HG02970 (cell line): Measurements from ENCODE around the gene AQP1.

Source experiments
- ATAC-seq: cut with Tn5 transposase; IDR thresholded peaks from one replicate; pipeline ENCODE4 v1.9.1; 2021; ENCODE audit warnings: mild to moderate bottlenecking, moderate library complexity, moderate number of reproducible peaks; ENCODE audit not compliant: unreplicated experiment, low FRiP score

Gene AQP1

GRCh38 chr7:30881448-30881847 lies 30.2 kb upstream of the AQP1 start:
- ATAC-seq, result no peak

GRCh38 chr7:30884881-30885280 lies 26.8 kb upstream of the AQP1 start:
- ATAC-seq, result no peak

DNA sequence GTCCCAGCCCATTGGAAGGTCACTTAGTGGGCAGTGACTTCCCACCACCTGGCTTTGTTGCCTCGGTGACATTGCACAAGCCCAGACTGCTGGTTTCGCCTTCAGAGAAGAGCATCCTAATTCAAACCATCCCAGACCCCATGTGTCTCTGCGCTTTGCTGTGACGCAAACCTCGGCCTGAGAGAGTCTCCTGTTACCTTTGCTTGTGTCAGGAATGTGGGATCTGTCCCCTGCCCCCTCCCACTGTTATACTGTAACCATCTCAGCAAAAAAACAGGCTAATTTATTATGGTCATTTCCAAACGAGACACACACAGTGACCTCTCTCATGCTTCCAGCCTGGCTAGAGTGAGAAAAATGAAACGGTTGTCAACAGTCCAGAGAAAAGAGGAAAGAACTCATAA lies 25.0 kb upstream of the AQP1 start:
- ATAC-seq, result no peak

DNA sequence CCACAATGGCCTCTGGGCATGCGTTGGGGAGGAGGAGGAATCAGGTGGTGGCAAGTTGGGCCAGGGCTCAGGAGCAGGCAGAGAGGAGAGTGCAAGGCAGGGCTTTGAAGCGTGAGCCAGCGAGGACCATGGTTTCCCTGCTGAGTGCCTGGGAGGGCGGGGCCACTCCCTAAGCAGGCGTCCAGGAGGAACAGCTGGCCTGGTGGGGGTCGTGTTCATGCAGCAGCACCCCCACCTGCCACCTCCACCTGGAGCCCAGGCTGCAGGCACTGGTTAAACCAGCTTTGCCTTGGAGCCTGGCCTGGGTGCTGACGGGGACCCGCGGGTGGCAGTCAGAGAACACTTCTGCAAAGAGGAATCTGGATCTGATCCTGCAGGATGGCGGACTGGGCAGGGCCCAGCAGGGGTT lies 24.2 kb upstream of the AQP1 start:
- ATAC-seq, result no peak

DNA sequence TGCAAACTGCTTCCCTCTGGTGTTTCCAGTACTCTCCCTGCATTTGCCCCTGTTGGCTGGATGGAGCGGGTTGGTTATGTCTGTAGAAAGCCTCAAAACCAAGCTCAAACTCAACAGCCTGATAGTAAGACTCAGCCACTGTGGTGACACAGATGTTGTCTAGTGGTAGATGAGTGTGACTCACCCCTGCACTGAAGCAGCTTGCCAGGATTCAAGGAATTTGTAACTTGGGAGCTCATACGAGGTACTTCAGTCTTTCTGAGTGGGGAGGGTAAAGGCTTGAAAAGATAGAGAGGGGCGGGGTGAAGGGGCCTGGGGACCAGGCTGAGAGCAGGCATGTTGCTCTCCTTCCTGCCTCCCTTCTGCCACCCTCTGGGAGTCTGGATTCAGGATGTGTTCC lies 22.9 kb upstream of the AQP1 start:
- no peak for ATAC-seq

DNA sequence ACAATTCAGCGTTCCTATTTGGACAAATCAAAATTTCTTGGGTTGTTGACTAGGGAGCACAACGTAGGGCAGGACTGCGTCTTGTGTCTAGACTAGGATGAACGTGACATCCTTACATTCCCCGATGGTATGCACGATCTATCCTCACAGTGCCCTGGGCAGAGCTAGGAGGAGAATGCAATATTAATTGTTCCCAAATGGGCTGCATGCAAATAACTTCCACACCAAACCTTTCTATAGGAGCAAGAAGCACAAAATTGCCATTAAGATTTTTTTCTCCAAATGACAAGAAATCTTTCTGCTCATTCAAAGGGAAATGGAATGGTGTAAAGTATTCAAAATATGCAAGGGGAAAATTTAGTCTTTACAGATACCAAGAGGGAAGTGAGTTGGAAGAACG lies 21.4 kb upstream of the AQP1 start:
- no peak for ATAC-seq

DNA sequence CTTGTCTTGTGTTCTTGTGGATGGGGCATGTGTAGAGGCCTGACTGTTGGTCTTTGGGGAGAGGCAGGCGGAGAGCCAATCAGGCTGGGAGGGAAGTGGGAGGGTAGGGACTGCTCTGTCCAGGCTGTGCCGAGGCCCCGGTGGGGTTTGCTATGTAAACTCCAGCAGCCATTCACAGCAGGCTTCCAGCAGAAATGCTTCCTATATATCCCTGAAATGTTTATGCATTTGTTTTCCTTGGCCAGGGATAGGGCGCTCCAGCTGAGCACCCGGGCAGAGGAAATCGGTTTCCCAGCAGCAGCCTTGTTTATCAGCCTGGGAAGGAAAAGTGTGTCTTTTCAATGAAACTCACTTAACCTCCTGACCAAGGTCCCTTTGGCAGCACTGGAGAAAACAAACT lies 18.3 kb upstream of the AQP1 start:
- no peak for ATAC-seq

- ATAC-seq, result no peak
Observed at GRCh38 chr7:30894009-30894408, 17.6 kb upstream of the AQP1 start.

- no peak for ATAC-seq
Observed at GRCh38 chr7:30894866-30895605, 16.6 kb upstream of the AQP1 start.

DNA sequence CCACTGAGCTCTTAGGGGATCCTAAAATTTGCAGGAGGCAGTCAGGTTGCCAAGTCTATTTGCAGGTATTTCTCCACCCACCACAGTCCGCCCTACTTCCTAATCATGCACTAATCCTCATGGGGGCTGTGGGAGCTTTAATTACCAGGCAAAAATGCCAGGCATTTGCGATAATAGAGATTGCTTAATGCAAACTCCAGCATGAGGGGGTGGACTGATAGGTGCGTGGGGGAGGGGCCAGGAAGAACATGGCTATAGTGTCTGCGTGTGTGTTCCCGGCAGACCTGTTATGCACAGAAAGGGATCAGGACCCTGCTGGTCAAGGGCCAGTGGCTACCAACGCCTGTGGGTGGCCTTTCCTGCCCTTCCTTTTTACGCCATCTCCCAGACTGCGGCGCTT lies 15.6 kb upstream of the AQP1 start:
- ATAC-seq, result no peak

- no peak for ATAC-seq
Observed at GRCh38 chr7:30896783-30897637, 14.6 kb upstream of the AQP1 start.

DNA sequence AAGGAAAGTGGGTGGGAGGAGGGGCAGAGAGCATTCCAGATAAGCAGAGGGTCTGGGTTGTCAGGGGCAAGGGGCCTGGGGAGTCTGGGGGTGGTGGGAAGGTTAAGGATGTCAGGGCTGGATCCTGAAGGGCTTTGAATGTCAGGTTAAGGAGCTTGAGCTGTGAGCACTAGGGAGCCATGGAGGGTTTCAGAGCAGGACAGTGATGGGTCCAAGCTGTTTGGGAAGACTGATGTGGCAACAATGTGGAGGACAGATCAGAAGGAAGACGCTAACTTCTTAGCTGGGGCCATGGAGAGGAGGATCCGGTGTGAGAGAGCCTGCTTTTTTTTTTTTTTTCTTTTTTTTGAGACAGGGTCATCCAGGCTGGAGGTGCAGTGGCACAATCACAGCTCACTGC lies 13.9 kb upstream of the AQP1 start:
- ATAC-seq, result no peak

GRCh38 chr7:30898411-30898810 lies 13.2 kb upstream of the AQP1 start:
- no peak for ATAC-seq

DNA sequence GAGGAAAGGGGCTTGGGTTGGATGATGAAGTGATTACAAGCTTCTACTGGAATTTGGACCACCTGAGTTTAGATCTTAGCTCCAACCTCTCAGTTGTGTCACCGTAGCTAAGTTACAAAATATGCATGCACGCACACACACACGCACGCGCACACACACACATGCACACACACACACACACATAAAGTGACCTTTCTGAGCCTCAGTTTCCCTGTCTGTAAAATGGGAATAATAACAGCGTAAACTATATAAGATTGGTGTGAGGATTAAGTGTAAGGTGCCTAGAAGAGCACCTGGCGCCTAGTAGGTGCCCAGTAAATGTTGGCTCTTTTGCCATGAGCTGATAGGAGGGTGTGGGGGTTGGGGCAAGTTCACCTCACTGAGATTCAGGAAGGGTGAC lies 12.6 kb upstream of the AQP1 start:
- no peak for ATAC-seq

GRCh38 chr7:30899630-30900029 lies 12.0 kb upstream of the AQP1 start:
- no peak for ATAC-seq

- ATAC-seq, result no peak
Observed at GRCh38 chr7:30900053-30900452, 11.6 kb upstream of the AQP1 start.

GRCh38 chr7:30900803-30901362 lies 10.8 kb upstream of the AQP1 start:
- ATAC-seq, result no peak

DNA sequence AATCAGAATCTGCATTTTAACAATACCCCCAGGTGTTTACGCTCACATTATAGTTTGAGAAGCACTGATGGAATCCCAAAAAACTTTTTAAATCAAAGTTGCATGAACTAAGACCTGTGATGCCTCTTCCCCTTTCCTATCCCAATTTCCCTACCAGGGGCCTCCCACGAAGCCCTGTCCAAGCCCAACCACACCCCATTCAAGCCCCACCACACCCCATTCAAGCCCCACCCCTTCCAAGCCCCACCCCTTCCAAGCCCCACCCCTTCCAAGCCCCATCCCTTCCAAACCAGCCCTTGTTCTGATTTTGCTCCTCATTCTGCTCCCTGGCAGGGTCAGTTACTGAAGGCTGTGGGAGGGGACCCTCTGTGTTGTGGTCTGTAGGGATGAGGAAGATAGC lies 9.8 kb upstream of the AQP1 start:
- no peak for ATAC-seq

GRCh38 chr7:30902466-30902865 lies 9.2 kb upstream of the AQP1 start:
- ATAC-seq, result no peak

DNA sequence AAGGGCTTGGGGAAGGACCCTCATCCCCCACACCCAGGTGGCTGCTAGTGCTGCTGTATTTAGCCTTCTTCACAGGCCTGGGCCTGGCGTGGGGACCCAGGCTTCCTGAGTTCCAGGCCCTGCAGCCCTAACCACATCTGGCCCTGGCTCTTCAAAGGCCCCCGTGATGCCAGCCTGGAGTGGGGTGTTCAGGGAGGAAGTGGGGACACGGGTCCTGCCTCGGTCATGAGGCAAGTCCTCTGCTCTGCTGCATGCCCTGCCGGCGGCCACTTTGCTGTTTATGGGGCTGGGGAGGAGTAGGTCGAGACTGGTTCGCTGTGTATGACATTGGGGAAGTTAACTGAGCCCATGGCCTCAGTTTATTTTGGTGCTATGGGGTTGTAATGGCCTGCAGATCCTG lies 8.5 kb upstream of the AQP1 start:
- ATAC-seq, result no peak

DNA sequence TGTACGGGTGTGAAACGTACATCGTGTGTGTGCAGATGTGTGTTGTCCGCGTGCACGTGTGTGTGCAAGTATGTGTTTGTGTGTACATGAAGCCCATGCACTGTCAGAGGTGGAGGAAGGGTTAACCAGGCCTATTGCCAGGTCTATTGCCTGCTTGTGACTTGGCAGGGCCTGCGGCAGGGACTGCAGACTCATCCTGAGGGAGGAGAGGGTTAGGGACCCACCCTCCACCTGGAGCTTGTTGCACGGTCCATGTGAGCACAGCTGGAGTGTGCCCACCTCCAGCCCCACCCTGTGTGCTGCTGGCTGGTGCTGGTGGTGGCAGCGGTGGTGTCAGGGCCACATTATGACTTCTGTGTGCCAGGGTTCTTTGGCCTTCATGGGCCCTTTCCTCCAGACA lies 7.1 kb upstream of the AQP1 start:
- no peak for ATAC-seq
